DMS 273 treated with DMSO at 0.1 percent for 48 hours (cell line): ENCODE results near the gene FZD4.
"Not testable (repeated sequence)": the region's sequence is repeated elsewhere in the genome, so short reads cannot be mapped to it uniquely, and the experiment has no call there.

Experiments used
- DNase-seq: peaks from one replicate; lab custom pipeline; 2025; lab: John Stamatoyannopoulos, UW

FZD4 gene

DNA sequence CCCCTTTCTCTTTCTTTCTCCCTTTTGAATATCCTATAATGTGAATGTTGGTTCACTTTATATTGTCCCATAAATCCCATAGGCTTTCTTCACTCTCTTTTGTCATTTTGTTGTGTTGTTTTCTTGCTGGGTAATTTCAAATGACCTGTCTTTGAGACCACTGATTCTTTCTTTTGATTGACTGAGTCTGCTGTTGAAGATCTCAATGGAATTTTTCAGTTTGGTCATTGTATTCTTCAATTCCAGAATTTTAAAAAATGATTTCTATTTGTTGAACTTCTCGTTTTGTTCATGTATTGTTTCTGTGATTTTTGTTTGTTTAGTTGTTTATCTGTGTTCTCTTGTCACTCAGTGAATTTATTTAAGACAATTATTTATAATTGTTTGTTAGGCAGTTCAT, 17.5 kb upstream of the FZD4 start:
- no peak for DNase-seq

GRCh38 chr11:86969258-86969657, 14.1 kb upstream of the FZD4 start:
- DNase-seq = no peak

DNA sequence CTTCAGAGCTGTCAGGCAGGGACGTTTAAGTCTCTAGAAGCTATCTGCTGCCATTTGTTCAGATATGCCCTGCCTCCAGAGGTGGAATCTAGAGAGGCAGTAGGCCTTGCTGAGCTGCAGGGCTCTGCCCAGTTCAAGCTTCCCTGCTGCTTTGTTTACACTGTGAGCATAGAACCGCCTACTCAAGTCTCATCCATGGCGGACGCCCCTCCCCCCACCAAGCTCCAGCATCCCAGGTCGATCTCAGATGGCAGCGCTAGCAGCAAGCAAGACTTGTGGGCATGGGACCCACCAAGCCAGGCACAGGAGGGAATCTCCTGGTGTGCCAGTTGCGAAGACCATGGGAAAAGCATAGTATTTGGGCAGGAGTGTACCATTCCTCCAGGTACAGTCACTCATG, 12.4 kb upstream of the FZD4 start:
- not testable (repeated sequence) for DNase-seq

- no peak for DNase-seq
Measured at GRCh38 chr11:86957976-86958646, 2.9 kb upstream of the FZD4 start.

DNA sequence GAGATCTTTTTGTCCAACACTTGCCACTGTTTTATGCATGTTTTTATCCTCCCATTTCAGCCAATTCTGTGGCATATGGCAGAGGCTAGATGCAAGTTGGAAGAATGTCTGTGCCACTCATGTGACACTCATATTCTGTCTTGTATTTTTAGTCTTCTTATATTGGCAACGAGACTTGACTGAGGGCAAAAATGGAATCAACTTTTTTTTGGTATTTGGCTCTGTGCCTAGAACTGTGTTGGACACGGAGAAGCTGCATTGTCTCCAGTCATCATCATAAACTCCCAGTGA, 1.7 kb upstream of the FZD4 start:
- DNase-seq = no peak

- no peak for DNase-seq
Measured at GRCh38 chr11:86955111-86955360, 159 bp downstream of the FZD4 start.

GRCh38 chr11:86954269-86955110, 705 bp downstream of the FZD4 start:
- DNase-seq = no peak

DNA sequence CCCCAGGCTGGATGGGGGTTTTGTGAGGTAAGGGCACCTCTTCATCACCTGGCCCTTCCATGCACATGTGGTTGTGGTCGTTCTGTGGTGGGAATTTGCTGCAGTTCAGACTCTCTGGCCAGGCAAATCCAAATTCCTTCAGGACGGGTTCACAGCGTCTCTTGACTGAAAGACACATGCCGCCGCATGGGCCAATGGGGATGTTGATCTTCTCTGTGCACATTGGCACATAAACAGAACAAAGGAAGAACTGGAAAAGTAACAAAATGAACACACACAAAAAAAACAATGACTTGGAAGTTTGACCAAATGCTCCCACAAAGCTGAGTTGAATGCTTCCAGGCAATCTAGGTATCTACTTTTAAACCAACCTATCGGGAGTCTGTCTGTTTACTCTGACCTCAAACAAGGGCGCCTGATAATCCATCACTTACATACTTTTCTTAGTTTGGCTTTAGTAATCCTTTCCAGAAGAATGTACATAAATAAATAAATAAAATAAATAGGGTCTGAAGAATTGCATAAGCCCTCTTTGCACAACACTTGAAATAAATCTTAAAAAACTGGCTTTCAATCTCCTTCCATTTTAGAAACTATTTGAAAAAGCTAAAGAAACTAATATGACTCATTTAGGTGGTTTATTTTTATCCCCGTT, 2.8 kb downstream of the FZD4 start:
- no peak for DNase-seq

DNA sequence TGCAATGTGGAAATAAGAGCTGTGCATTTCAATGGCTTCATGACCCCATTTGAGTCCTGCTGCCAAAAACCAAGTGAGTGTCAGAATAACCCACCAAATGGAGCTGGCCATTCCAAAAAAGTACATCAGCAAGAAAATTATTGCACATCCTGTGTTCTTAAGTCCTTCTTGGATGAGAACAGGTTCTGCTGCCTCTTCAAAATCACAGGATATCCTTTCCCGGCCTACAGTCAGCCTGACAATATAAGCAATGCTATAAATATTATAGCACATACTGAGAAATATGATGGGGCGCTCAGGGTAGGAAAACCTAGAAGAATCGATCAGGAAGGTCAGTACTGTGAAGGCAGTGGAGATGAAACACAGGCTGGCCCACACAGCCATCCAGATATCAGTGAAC, 3.5 kb downstream of the FZD4 start:
- DNase-seq = no peak

DNA sequence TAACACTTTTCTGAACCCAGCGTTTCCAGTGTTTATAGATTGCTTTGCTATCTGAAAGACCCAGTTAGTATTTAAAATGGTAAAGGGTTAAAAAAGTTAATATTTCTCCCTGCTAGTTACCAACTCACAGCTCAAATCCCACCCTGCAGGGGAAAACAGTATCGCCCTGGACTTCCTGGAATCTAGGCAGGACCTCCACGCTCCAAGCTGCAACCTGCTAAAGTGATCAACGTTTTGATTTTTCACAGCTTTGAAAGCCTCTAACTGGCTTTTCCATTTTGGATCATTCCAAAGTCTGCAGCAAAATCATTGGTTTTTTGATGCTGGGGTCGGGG, 4.6 kb downstream of the FZD4 start:
- DNase-seq = no peak

GRCh38 chr11:86949995-86950660, 5.1 kb downstream of the FZD4 start:
- DNase-seq = no peak

DNA sequence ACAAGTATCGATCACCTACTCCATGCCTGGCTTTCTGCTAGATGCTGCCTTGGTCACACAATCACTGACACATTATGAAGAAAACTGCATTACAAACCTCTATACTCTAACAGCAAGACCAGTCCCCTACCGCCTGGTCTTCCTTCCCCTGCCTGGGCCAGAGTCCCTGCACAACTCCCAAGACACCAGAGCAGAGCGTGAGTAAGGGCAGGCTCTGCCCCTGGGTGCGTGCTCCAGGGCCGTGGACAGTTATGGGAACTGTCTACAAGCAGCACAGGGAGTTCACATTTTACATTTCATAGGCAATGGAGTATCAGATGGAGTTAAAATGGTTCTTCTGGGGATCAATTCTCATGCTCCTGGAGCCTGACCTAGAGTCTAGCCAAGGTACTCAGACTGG, 6.5 kb downstream of the FZD4 start:
- DNase-seq = no peak

GRCh38 chr11:86947541-86947940, 7.7 kb downstream of the FZD4 start:
- DNase-seq = no peak

GRCh38 chr11:86943505-86943904, 11.7 kb downstream of the FZD4 start:
- DNase-seq = not testable (repeated sequence)

GRCh38 chr11:86941871-86942599, 13.2 kb downstream of the FZD4 start:
- no peak for DNase-seq

DNA sequence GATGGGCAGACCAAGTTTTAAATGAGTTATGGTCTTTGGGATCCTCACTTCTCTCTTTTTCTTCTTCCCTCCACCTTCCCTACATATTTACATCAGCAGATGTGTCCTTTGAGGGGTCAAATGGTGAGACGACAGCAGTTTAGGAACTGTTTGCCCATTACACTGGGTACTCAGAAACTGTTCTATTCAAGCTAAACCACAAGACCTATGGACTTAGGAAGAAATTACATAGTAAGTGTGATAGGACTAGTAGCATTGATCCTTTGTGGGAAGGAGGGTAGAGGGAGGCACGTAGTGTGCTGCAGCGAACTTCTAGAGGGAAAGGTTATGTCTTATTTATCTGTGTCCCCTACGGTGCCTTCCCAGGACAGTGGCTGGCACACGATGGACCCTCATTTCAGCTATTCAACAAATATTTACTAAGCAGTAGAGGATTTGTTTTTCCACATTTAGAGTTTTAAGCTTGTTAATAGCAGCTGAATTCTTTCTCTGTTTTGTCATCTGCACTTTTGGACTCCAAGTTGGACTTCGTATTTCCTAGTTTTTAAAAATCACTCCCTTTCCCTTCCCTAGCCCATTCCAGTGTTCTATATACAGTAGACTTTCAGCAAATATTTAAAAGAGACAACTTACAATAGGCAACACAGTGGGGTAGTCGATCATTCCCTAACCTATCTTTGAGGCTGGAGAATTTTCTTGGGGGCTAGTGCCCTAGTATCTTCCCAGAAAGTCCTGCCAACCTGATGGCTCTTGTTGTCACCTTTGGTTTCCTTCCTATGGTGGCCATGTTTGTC, 13.9 kb downstream of the FZD4 start:
- no peak for DNase-seq

DNA sequence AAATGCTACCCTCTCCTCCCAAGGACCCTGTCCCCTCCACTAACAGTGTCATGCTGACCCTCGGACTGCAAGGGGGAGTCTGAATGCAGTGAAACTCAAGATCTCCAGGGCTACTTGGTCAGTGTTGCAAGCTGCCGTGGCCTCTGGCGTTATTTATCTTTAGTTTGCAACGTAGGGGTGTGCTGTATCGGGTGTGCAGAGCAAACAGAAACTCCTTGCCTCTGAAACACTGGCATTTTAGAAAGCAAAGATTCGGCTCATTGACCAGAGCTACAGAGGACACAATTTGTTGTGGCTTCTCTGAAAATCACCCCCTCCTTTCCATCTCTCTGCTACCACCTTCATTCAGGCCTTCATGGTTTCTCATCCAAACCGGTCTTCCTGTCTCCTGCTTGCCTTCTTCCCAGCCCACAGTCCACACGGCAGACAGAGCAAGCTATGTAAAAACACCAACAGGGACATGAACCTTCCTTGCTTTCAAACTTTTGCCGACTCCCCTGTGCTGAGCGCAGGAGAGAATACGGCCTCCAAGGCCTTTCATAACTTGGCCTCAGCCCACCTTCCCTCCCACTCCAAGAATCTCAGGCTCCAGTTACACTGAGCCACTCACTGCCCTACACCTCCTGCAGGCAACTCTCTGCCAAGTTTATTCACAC, 14.9 kb downstream of the FZD4 start:
- no peak for DNase-seq

- peak; percentile 27 for DNase-seq
Measured at GRCh38 chr11:86938900-86939880, 16.0 kb downstream of the FZD4 start.

DNA sequence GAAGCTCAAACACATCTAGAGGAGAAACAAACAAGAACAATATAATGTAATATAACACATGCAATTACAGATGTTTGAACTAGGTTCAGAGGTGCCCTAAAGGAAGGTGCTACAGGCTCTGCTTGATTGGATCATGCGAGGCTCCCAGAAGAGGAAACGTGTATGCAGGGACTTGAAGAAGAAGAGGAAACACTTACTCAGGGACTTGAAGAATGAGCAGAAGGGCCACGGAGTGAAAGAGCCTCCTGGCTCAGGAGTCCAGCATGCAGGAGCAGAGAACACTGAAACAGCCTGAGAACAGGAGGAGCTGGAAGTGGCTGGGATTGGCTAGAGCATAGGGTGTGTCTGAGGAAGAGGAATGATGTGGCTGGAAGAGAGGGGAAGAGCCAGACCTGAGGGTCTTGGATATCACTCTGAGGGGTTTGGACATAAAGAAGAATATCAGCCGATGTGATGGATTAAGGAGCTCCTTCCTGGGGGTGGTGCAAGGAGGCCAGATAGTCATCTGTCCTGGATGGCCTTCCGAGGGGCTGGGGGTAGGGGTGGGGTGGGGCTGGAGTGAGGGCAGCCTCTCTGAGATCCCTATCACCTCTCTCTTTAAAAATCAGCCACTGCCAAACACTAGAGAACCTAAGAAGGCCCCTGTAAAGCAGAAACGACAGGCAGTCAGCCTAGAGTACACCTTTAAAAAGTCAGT, 16.8 kb downstream of the FZD4 start:
- DNase-seq = no peak
